Measurements from ENCODE around the gene P2RY11.

The P2RY11 gene

DNA sequence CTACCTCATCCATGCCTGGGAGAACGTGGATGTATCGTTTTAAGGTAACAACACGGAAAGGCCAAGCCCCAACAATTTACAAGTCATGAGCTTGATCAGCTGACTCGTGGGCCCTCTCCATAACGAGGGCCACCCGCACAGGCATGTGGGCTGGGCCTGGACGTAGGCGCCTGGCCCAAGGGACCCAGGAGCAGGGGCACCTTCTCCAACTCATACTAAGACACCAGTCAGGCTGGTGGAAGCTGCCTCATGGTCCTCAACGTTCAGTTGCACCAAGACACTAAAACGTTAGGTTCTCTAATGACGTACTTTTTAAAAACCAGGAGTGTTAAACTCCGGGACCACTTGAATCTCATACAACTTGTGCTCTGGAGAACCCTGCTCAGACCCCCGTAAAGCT, 30.0 kb downstream of the P2RY11 start:
- no peak for DNase-seq (ENCODE audit: low read depth)

DNA sequence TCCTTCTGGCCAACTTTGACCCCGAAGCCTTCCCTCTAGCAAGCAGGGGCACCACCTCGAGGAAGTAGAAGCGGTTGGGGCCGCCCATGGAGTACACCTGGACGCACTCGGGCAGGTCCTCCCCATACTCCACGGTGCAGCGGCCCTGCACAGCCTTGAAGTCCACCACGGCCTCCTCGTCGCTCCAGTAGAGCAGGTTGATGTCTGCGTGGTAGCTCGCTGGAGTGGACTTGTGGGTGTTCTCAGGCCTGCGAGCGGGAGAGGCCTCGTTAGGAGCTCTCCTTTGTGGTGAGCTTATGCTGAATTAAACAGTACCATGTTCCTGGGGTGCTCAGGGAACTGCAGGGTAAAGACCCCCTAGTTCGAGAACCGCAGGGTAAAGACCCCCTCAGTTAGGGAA, 30.5 kb downstream of the P2RY11 start:
- no peak for DNase-seq (ENCODE audit: low read depth)

DNA sequence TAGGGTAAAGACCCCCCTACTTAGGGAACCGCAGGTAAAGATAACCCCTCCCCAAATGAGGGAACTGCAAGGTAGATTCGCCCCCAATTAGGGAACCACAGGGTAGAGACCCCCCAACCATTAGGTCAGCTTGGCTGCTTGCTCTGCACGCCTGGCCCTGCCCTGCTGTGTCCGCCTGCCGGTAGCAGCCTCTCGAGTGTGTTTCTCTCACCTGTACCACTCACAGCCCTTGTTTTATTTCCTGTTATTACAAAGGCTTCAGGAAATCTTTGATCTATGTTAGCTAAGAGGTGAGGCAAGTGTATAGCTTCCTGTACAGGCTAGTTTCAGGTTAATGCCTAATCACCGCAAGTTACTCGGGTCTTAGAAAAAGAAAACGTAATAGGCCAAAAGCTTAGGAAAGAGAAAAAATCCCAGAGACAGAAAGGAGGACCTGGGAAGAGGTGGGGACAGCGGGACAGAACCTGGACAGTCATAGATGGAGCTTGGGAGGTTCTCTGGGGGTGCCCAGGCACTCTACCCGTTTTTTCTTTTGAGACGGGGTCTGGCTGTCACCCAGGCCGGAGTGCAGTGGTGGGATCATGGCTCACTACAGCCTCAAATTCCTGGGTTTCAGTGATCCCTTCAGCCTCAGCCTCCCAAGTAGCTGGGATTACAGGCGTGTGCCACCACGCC, 31.3 kb downstream of the P2RY11 start:
- DNase-seq (ENCODE audit: low read depth): no peak

DNA sequence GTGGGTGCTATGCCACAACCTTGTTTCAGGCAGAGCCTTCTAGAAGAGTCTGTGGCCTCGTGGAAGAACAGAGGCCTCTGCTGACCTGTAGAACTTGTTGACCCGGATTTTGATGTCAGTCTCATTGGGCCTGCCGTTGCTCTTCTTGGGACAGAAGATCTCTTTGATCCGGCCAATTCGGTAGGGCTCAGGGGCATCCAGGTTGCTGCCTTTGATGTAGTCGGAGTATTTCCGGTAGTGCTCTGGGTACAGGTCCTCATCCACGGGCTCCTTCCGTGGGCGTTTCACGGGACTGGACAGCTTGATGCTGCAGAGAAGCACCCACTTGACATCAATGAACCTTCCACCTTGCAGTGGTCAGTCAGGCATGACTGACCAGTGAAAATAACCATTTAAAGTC, 32.2 kb downstream of the P2RY11 start:
- DNase-seq (ENCODE audit: low read depth): no peak

DNA sequence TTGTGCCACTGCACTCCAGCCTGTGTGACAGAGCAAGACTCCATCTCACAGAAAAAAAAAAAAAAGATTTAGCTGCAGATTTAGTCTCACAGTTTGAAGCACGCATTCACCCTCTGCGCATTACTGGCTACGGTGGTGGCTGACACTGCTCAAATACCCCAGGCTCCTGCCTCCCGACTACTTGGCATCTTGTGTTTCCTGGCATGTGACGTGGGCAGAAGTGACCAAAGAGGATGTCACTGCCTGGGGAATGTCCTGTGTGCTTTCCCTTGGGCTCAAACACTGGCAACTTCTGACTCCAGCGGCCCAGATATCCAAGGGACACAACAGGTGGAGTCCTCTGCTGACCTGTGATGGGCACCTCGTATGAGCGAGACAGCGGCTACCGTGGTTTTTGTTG, 32.9 kb downstream of the P2RY11 start:
- no peak for DNase-seq (ENCODE audit: low read depth)

DNA sequence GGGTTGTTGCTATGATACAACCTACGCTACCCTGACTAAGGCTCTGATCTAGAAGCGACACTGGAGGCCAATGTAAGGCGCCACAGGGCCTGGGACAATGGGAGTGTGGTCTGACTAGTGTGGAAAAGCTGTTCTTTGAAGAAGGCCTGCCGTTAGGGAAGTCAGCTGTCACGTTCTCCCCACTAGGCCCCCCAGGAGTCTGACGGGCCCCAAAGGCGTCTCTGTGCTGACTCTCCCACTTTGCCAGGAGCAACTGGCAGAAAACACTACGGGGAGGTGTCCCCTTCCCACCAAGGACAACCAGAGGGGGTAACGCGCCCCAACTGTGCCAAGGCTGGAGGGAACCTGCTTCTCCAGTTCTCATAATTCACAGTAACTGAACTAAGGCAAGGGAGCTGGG, 33.5 kb downstream of the P2RY11 start:
- no peak for DNase-seq (ENCODE audit: low read depth)

DNA sequence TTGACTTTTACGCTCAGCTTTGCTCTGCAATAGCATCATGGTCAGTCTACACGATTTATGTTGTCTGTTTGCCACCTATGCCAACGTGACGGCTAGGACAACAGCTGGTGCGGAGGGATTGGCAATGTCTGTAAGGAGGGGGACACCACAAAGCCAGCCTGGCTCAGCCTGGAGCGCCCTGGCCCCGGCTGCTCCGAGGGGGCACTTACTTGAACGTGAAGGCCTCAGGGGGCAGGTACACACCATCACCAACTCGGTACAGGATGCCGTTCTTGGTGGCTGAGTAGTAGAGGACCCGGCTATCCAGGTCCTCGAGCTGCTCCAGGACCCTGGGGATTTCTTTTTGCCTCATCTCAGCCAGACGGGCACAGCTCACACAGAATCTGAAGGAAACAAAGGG, 34.6 kb downstream of the P2RY11 start:
- no peak for DNase-seq (ENCODE audit: low read depth)

DNA sequence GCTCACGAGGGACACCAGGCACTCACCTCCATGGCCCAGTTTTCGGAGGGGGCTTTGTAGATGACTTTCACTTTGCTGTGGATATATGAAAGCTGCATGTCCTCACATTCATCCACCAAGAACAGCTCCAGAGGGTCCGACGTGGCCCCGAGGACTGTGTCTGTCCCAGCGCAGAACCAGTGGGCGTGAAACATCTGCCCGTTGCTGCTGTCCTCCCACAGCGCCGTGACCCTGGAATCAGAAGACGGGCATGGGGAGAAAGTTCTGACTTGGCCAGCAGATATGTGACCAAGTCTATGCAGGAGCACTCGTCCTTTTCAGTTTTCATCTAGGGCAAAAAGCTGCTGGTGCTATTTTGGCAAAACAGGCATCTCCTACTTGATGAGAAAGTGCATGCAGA, 37.9 kb downstream of the P2RY11 start:
- DNase-seq (ENCODE audit: low read depth): no peak

DNA sequence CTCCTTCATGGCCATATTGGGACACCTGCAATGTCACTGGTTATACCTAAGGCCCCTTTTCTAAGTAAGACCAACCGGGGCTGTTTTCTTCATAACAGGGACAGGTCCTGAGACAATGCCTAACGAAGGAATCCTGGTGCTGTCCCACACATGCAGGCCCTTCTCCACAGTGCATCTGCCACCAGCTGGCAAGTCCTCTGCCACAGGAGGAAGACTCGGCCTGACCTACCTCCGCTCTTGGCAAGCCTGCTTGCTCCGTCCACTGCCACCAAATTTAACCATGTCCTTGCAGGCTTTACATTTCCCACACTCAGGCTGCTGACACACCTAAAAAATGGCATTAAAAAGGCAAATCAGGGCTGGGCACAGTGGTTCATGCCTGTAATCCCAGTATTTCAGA, 40.0 kb downstream of the P2RY11 start:
- no peak for DNase-seq (ENCODE audit: low read depth)

DNA sequence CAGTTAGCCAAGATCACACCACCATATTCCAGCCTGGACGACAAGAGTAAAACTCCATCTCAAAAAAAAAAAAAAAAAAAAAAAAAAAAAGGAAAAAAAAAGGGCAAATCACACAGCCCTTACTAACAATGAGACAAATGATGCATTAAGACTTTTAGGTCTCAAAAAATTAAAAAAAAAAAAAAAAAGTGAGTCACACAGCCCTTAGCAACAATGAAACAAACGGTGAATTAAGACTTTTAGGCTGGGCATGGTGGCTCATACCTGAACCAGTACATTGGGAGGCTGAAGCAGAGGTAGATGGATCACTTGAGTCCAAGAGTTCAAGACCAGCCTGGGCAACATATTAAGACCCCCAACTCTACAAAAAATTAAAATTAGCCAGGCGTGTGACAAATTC, 40.6 kb downstream of the P2RY11 start:
- no peak for DNase-seq (ENCODE audit: low read depth)

DNA sequence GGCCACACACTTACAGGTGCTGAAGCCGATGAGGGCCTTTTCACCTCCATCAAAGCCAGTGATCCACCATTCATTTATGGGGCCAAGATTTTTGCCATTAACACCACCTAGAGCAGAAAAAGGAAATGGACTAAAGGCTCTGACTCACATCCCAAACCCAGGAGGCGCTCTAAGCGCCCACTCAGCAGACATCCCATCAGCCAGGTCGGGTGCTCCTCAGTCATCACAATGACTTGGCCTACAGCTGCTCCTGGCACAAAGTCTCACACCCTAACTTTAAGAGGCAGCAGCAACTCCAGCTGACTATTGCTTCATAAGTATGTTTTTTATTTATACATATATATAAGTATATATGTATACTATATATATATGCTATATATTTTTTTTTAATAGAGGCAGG, 44.3 kb downstream of the P2RY11 start:
- DNase-seq (ENCODE audit: low read depth): no peak

DNA sequence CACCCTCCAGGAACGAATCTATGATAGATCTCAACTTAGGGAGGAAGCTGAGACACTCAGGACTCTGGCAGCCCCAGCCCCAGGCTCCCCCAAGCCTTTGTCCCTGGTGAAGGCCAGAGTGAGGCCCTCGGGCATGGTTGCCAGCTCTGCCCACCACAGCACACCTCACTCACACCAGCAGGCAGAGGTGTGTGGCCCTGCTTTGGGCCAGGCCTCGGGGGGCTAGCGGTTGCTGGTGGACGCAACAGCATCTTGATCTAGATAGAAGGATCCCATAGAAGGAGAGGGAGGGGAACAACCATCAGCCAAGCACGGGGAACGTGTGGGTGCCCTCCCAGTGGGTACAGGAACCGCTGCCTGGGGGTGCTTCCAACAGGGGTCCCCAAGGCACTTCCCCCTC, 46.6 kb downstream of the P2RY11 start:
- no peak for DNase-seq (ENCODE audit: low read depth)

DNA sequence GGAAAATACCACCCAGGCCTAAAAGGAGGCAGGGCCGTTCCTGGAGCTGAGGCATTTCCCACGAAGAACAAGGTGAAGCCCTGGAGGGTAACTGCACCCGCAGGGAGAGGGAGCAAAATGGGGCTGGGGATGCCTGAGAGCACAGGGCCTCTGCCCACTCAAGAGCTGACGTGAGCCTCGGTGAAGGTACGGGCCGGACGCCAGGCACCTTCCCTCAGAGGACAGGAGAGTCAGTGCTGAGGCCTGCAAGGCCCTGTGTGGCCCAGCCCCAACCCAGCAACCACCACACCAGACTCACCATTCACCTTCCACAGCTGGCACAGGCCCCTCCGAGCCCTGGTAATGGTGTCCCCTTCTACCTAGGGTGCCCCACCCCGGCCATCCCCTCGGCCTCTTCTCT, 47.0 kb downstream of the P2RY11 start:
- no peak for DNase-seq (ENCODE audit: low read depth)

DNA sequence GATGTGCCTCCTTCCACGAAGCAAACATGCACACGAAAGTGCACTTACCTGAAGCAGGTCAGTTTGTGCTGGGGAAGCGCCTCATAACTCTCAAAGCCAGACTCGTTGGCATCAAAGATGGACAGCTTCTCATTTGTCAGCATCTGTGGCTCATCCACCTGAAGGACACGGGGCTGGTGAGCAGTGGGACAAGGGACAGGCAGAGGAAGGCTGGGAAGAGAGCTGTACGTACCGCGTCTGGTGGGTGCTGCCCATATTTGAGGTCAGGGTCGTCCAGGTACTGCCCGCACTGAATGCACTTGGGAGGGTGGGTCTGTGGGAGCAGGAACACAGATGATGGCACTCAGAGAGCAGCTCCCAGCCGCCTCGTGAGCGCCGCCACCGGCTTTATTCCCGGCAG, 48.1 kb downstream of the P2RY11 start:
- DNase-seq (ENCODE audit: low read depth): no peak

DNA sequence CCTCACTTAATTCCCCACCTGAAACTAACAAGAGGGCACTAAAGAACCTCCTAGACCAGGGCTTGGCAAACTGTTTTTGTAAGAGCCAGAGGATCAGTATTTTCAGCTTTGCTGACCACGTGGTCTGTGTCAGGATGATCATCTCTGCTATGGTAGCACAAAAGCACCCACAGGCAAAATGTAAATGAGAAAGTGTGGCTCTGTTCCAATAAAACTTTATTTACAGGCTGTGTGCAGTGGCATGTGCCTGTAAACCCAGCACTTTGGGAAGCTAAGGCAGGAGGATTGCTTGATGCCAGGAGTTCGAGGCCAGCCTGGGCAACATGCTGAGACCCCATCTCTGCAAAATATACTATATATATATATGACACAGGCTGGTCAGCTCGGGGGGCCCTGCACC, 52.0 kb downstream of the P2RY11 start:
- DNase-seq (ENCODE audit: low read depth): no peak

Measured in non-pigmented ciliary epithelial cell (primary cell).